IPS-18a (cell line): ENCODE results near the gene AMH.
A peak's percentile ranks its signal among the peaks of the same experiment; 100 is the strongest.

Source experiments
- H3K27ac ChIP-seq: one replicate; pipeline ENCODE4 v1.5.1; 2013; ENCODE audit warnings: low read length
- H3K27me3 ChIP-seq: one replicate; pipeline ENCODE4 v1.6.1; 2013; ENCODE audit warnings: mild to moderate bottlenecking, low read length; ENCODE audit not compliant: control insufficient read depth, insufficient read depth
- H3K36me3 ChIP-seq: one replicate; pipeline ENCODE4 v1.6.1; 2013; ENCODE audit warnings: low read depth, low read length; ENCODE audit not compliant: control insufficient read depth
- H3K4me1 ChIP-seq: one replicate; pipeline ENCODE4 v1.6.1; 2013; ENCODE audit warnings: low read depth, low read length; ENCODE audit not compliant: control insufficient read depth
- H3K4me3 ChIP-seq: one replicate; pipeline ENCODE4 v1.5.1; 2013; ENCODE audit warnings: low read length
- H3K9ac ChIP-seq: one replicate; pipeline ENCODE4 v1.6.1; 2013; ENCODE audit warnings: mild to moderate bottlenecking, low read length, moderate library complexity
- H3K9me3 ChIP-seq: one replicate; pipeline ENCODE4 v1.6.1; 2013; ENCODE audit warnings: low read depth, low read length; ENCODE audit not compliant: control insufficient read depth

Gene AMH

DNA sequence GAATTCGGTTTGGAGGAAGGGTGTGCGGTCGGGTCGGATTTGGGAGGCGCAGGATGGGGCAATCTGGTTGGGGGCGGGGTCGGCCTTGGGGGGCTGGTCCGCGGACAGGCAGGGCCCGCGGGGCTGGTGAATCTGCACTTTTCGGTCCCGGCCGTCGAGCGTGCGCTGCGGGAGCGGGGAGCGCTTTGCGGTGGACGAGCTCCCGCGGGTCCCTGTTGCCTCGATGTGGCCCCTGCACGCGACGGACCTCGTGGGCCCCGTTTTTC is 21.0 kb downstream of the AMH start:
- Histone ChIP-seq H3K27me3 (no peaks in the 10 kb centered on the region), H3K9ac (peak overlapping the region; percentile 92), H3K36me3 (peaks cover 12% of the 10 kb centered on the region), H3K9me3 (no peaks in the 10 kb centered on the region), H3K4me1 (peaks cover 3% of the 10 kb centered on the region), H3K4me3 (peak overlapping the region; percentile 91), H3K27ac (peak overlapping the region; percentile 53)

DNA sequence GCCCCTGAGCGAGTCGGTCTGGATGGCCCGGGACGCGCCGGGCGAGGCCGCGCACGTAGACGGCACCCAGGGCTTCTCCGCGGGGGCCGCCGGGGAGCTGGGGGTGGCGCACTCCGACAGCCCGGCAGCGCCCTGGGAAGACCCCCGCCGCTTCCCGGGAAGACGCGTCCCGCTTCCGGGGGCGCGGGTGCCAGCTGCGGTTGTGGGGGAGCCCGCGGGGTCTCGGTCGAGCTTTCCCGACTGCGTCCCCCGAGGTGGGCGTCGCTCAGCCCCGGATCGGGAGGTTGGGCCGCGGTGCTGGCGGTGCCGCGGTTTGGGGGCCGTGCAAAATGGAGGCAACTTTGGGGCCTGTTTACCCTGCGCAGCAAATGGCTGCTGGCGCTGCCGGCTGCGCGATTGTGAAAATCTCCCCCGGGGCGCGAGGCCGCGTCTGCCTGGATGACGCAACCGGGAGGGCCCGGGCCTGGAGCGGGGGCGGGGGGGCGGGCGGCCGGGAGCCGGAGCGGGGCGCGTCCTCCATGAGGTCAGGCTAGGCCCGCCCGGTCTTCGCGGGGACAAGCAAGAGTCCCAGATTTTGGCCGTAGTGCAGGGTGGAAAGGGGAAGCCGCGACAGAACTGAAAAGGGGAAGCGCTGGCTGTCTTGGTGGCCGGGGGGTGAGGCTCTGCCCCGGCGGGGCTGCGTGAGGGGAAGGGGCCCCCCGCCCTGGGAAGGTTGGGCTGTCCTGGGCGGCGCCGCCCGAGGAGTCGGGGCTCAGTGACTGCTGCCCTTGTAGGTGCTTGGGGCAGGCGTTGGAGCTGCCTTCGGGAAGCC is 21.5 kb downstream of the AMH start:
- Histone ChIP-seq H3K9me3 (no peaks in the 10 kb centered on the region), H3K4me1 (peaks cover 3% of the 10 kb centered on the region), H3K27ac (no peak overlapping the region), H3K27me3 (no peaks in the 10 kb centered on the region), H3K36me3 (peaks cover 12% of the 10 kb centered on the region), H3K9ac (peak overlapping the region; percentile 92), H3K4me3 (peak overlapping the region; percentile 91)

- H3K27ac ChIP-seq = no peak overlapping the region
- H3K9ac ChIP-seq = peak overlapping the region; percentile 92
- no peaks in the 10 kb centered on the region for H3K9me3 ChIP-seq
- peak overlapping the region; percentile 91 for H3K4me3 ChIP-seq
- H3K4me1 ChIP-seq = peaks cover 3% of the 10 kb centered on the region
- peaks cover 12% of the 10 kb centered on the region for H3K36me3 ChIP-seq
- H3K27me3 ChIP-seq = no peaks in the 10 kb centered on the region
These were observed 22.3 kb downstream of the AMH start for GRCh38 chr19:2271234-2272103.

- H3K27ac ChIP-seq = no peak overlapping the region
- H3K36me3 ChIP-seq = peaks cover 12% of the 10 kb centered on the region
- H3K9me3 ChIP-seq = no peaks in the 10 kb centered on the region
- no peaks in the 10 kb centered on the region for H3K27me3 ChIP-seq
- H3K4me3 ChIP-seq = peak overlapping the region; percentile 45
- H3K4me1 ChIP-seq = peaks cover 3% of the 10 kb centered on the region
- no peak overlapping the region for H3K9ac ChIP-seq
These were observed 24.4 kb downstream of the AMH start for GRCh38 chr19:2273356-2274184.

GRCh38 chr19:2274185-2274711 is 25.1 kb downstream of the AMH start:
- Histone ChIP-seq H3K9ac (no peak overlapping the region), H3K27ac (no peak overlapping the region), H3K4me3 (no peak overlapping the region), H3K27me3 (no peaks in the 10 kb centered on the region), H3K36me3 (peaks cover 12% of the 10 kb centered on the region), H3K4me1 (peaks cover 3% of the 10 kb centered on the region), H3K9me3 (no peaks in the 10 kb centered on the region)

- H3K27ac ChIP-seq = no peak overlapping the region
- H3K4me1 ChIP-seq = peaks cover 3% of the 10 kb centered on the region
- no peaks in the 10 kb centered on the region for H3K27me3 ChIP-seq
- no peaks in the 10 kb centered on the region for H3K9me3 ChIP-seq
- H3K36me3 ChIP-seq = peaks cover 12% of the 10 kb centered on the region
- no peak overlapping the region for H3K4me3 ChIP-seq
- no peak overlapping the region for H3K9ac ChIP-seq
These were observed 25.9 kb downstream of the AMH start for GRCh38 chr19:2274931-2275535.

- no peaks in the 10 kb centered on the region for H3K27me3 ChIP-seq
- no peaks in the 10 kb centered on the region for H3K9me3 ChIP-seq
- H3K27ac ChIP-seq = no peak overlapping the region
- no peak overlapping the region for H3K4me3 ChIP-seq
- peaks cover 3% of the 10 kb centered on the region for H3K4me1 ChIP-seq
- H3K9ac ChIP-seq = no peak overlapping the region
- H3K36me3 ChIP-seq = peaks cover 12% of the 10 kb centered on the region
These were observed 26.7 kb downstream of the AMH start for GRCh38 chr19:2275588-2276428.

GRCh38 chr19:2276429-2276986 is 27.4 kb downstream of the AMH start:
- Histone ChIP-seq H3K27me3 (peaks cover under 1% of the 10 kb centered on the region), H3K9ac (no peak overlapping the region), H3K27ac (no peak overlapping the region), H3K36me3 (peaks cover 12% of the 10 kb centered on the region), H3K4me1 (peaks cover 3% of the 10 kb centered on the region), H3K4me3 (no peak overlapping the region), H3K9me3 (no peaks in the 10 kb centered on the region)

GRCh38 chr19:2277138-2277537 is 28.0 kb downstream of the AMH start:
- Histone ChIP-seq H3K27ac (no peak overlapping the region), H3K9me3 (no peaks in the 10 kb centered on the region), H3K36me3 (peaks cover 7% of the 10 kb centered on the region), H3K4me3 (no peak overlapping the region), H3K4me1 (peaks cover 3% of the 10 kb centered on the region), H3K9ac (no peak overlapping the region), H3K27me3 (peaks cover 7% of the 10 kb centered on the region)

GRCh38 chr19:2278459-2279158 is 29.5 kb downstream of the AMH start:
- no peaks in the 10 kb centered on the region for H3K36me3 ChIP-seq
- H3K4me3 ChIP-seq = no peak overlapping the region
- H3K27ac ChIP-seq = no peak overlapping the region
- no peak overlapping the region for H3K9ac ChIP-seq
- no peaks in the 10 kb centered on the region for H3K4me1 ChIP-seq
- H3K27me3 ChIP-seq = peaks cover 20% of the 10 kb centered on the region
- H3K9me3 ChIP-seq = no peaks in the 10 kb centered on the region
